ENCODE data around the gene ZCCHC7.

- TF ChIP-seq EZH2 (IDR thresholded peaks at IDR 0.05; ENCODE audit: insufficient read depth, poor library complexity, severe bottlenecking), result no peak
- no peak for TF ChIP-seq EZH2phosphoT487 (IDR thresholded peaks at IDR 0.05; ENCODE audit: insufficient read depth, low read depth)
Measured at GRCh38 chr9:37362430-37362829, 242.1 kb downstream of the ZCCHC7 start.

All from GM23248 (cell line).